Measurements from ENCODE around the gene CFAP47. TPM values are rescaled to one million over a fixed set of nuclear protein-coding genes. Genes with fewer than 3 reads are reported as not detected.
"Not testable (repeated sequence)": the region's sequence is repeated elsewhere in the genome, so short reads cannot be mapped to it uniquely, and the experiment has no call there.

The CFAP47 gene
- total and polyA plus RNA-seq, 7 experiments from 2014 or later, result not detected

- no peak overlapping the region for H3K4me3 Mint-ChIP-seq
- no peak overlapping the region for H3K27ac ChIP-seq (ENCODE audit: low read depth, low read length)
- intact Hi-C loops (cut with micrococcal nuclease), result no loop called here
- H3K36me3 ChIP-seq (ENCODE audit: control insufficient read depth in 2 of 3, insufficient read depth in 3 of 3, low read length in 3 of 3), result no peaks in the 10 kb centered on the region
- ATAC-seq, result no peak
- no peak for DNase-seq
- H3K4me1 ChIP-seq (ENCODE audit: control insufficient read depth in 2 of 2, insufficient read depth in 2 of 2, low read length in 2 of 2), result no peaks in the 10 kb centered on the region
- no peak overlapping the region for H3K4me3 ChIP-seq (ENCODE audit: low read length)
- no peak overlapping the region for H3K27ac Mint-ChIP-seq
- H3K27me3 Mint-ChIP-seq, result no peaks in the 10 kb centered on the region
- no peaks in the 10 kb centered on the region for H3K9me3 ChIP-seq (ENCODE audit: control insufficient read depth in 2 of 3, low read length in 3 of 3)
- H3K27me3 ChIP-seq (ENCODE audit: control insufficient read depth in 2 of 2, insufficient read depth in 2 of 2, low read length in 2 of 2), result no peaks in the 10 kb centered on the region
- ChIA-PET CTCF (no interaction called here), POLR2A (no interaction called here)
- peaks cover 0 to 2% (median 0%) of the 10 kb centered on the region in 11 donors for H3K9me3 Mint-ChIP-seq
- H3K36me3 Mint-ChIP-seq, result no peaks in the 10 kb centered on the region
- H3K4me1 Mint-ChIP-seq, result no peaks in the 10 kb centered on the region
Measured at GRCh38 chrX:36035550-36035949, 116.0 kb downstream of the CFAP47 start.

GRCh38 chrX:36062778-36063177 lies 143.2 kb downstream of the CFAP47 start:
- intact Hi-C loops (cut with micrococcal nuclease), result no loop called here
- ATAC-seq (no peak), DNase-seq (no peak)
- H3K27ac ChIP-seq (ENCODE audit: low read depth, low read length), result no peak overlapping the region
- Mint-ChIP-seq H3K27me3 (no peaks in the 10 kb centered on the region), H3K4me1 (no peaks in the 10 kb centered on the region), H3K36me3 (no peaks in the 10 kb centered on the region), H3K4me3 (no peak overlapping the region), H3K9me3 (peaks cover 0 to 7% (median 1%) of the 10 kb centered on the region in 11 donors), H3K27ac (no peak overlapping the region)
- H3K4me3 ChIP-seq (ENCODE audit: low read length), result no peak overlapping the region
- POLR2A ChIA-PET, result no interaction called here
- H3K9me3 ChIP-seq (ENCODE audit: control insufficient read depth in 2 of 3, low read length in 3 of 3), result no peaks in the 10 kb centered on the region
- no peaks in the 10 kb centered on the region for H3K4me1 ChIP-seq (ENCODE audit: control insufficient read depth in 2 of 2, insufficient read depth in 2 of 2, low read length in 2 of 2)
- CTCF ChIA-PET, result no interaction called here
- no peaks in the 10 kb centered on the region for H3K27me3 ChIP-seq (ENCODE audit: control insufficient read depth in 2 of 2, insufficient read depth in 2 of 2, low read length in 2 of 2)
- H3K36me3 ChIP-seq (ENCODE audit: control insufficient read depth in 2 of 3, insufficient read depth in 3 of 3, low read length in 3 of 3), result no peaks in the 10 kb centered on the region

GRCh38 chrX:36071061-36071460 lies 151.5 kb downstream of the CFAP47 start:
- no peaks in the 10 kb centered on the region for H3K4me1 Mint-ChIP-seq
- H3K36me3 Mint-ChIP-seq, result no peaks in the 10 kb centered on the region
- no peaks in the 10 kb centered on the region for H3K36me3 ChIP-seq (ENCODE audit: control insufficient read depth in 2 of 3, insufficient read depth in 3 of 3, low read length in 3 of 3)
- H3K9me3 ChIP-seq (ENCODE audit: control insufficient read depth in 2 of 3, low read length in 3 of 3), result no peaks in the 10 kb centered on the region
- no peaks in the 10 kb centered on the region for H3K27me3 Mint-ChIP-seq
- H3K27ac Mint-ChIP-seq, result no peak overlapping the region
- no peak for ATAC-seq
- CTCF ChIA-PET, result no interaction called here
- POLR2A ChIA-PET, result no interaction called here
- no peaks in the 10 kb centered on the region for H3K27me3 ChIP-seq (ENCODE audit: control insufficient read depth in 2 of 2, insufficient read depth in 2 of 2, low read length in 2 of 2)
- intact Hi-C loops (cut with micrococcal nuclease), result no loop called here
- H3K4me1 ChIP-seq (ENCODE audit: control insufficient read depth in 2 of 2, insufficient read depth in 2 of 2, low read length in 2 of 2), result no peaks in the 10 kb centered on the region
- DNase-seq, result no peak
- H3K9me3 Mint-ChIP-seq, result peaks cover 0 to 6% (median 0%) of the 10 kb centered on the region in 11 donors
- no peak overlapping the region for H3K4me3 Mint-ChIP-seq
- no peak overlapping the region for H3K4me3 ChIP-seq (ENCODE audit: low read length)
- H3K27ac ChIP-seq (ENCODE audit: low read depth, low read length), result no peak overlapping the region

DNA sequence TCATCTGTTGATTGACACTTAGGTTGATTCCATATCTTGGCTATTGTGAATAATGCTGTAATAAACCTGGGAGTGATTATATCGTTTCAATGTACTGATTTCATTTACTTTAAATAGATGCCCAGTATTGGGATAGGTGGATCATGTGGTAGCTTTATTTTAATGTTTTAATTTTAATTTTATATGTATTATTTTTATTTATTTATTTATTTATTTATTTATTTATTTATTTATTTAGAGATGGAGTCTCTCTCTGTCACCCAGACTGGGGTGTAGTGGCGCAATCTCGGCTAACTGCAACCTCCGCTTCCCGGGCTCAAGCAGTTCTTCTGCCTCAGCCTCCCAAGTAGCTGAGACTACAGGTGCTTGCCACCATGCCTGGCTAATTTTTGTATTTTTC lies 155.5 kb downstream of the CFAP47 start:
- H3K9me3 ChIP-seq (ENCODE audit: control insufficient read depth in 2 of 3, low read length in 3 of 3); DNase-seq; H3K4me1 ChIP-seq (ENCODE audit: control insufficient read depth in 2 of 2, insufficient read depth in 2 of 2, low read length in 2 of 2); H3K36me3 Mint-ChIP-seq; H3K36me3 ChIP-seq (ENCODE audit: control insufficient read depth in 2 of 3, insufficient read depth in 3 of 3, low read length in 3 of 3); H3K4me3 Mint-ChIP-seq; H3K27ac ChIP-seq (ENCODE audit: low read depth, low read length); H3K4me3 ChIP-seq (ENCODE audit: low read length); H3K27me3 Mint-ChIP-seq; CTCF ChIA-PET; POLR2A ChIA-PET; H3K4me1 Mint-ChIP-seq; H3K27ac Mint-ChIP-seq; H3K9me3 Mint-ChIP-seq; ATAC-seq; H3K27me3 ChIP-seq (ENCODE audit: control insufficient read depth in 2 of 2, insufficient read depth in 2 of 2, low read length in 2 of 2); intact Hi-C loops (cut with micrococcal nuclease): not testable (repeated sequence)

DNA sequence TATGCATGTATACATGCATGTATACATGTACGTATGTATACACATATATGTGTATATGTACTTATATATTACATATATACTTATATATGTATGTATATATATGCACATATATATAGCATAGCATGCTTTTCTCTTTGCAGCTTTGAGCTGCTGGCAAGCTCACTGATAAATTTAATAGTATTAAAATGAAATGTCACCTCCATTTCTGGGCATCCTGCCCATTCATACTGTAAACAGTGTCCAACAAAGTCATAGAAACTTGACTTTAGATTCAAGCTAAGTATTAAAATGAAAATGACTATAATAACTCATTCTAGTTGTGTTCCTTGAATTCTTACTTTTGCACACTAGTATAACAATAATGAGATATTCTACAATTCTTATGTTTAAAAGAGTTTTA lies 163.7 kb downstream of the CFAP47 start:
- Mint-ChIP-seq H3K36me3 (no peaks in the 10 kb centered on the region), H3K4me3 (no peak overlapping the region), H3K9me3 (peaks cover 0 to 13% (median 0%) of the 10 kb centered on the region in 11 donors), H3K27me3 (no peaks in the 10 kb centered on the region), H3K4me1 (no peaks in the 10 kb centered on the region), H3K27ac (no peak overlapping the region)
- H3K9me3 ChIP-seq (ENCODE audit: control insufficient read depth in 2 of 3, low read length in 3 of 3), result no peaks in the 10 kb centered on the region
- intact Hi-C loops (cut with micrococcal nuclease), result no loop called here
- no peaks in the 10 kb centered on the region for H3K4me1 ChIP-seq (ENCODE audit: control insufficient read depth in 2 of 2, insufficient read depth in 2 of 2, low read length in 2 of 2)
- no peaks in the 10 kb centered on the region for H3K36me3 ChIP-seq (ENCODE audit: control insufficient read depth in 2 of 3, insufficient read depth in 3 of 3, low read length in 3 of 3)
- no peak overlapping the region for H3K4me3 ChIP-seq (ENCODE audit: low read length)
- no peaks in the 10 kb centered on the region for H3K27me3 ChIP-seq (ENCODE audit: control insufficient read depth in 2 of 2, insufficient read depth in 2 of 2, low read length in 2 of 2)
- ATAC-seq, result no peak
- no peak for DNase-seq
- H3K27ac ChIP-seq (ENCODE audit: low read depth, low read length), result no peak overlapping the region
- POLR2A ChIA-PET, result no interaction called here
- CTCF ChIA-PET, result no interaction called here

- Histone ChIP-seq H3K4me3 (ENCODE audit: low read length) (no peak overlapping the region), H3K27me3 (ENCODE audit: control insufficient read depth in 2 of 2, insufficient read depth in 2 of 2, low read length in 2 of 2) (no peaks in the 10 kb centered on the region), H3K27ac (ENCODE audit: low read depth, low read length) (no peak overlapping the region), H3K36me3 (ENCODE audit: control insufficient read depth in 2 of 3, insufficient read depth in 3 of 3, low read length in 3 of 3) (no peaks in the 10 kb centered on the region), H3K4me1 (ENCODE audit: control insufficient read depth in 2 of 2, insufficient read depth in 2 of 2, low read length in 2 of 2) (no peaks in the 10 kb centered on the region), H3K9me3 (ENCODE audit: control insufficient read depth in 2 of 3, low read length in 3 of 3) (no peaks in the 10 kb centered on the region)
- ATAC-seq (no peak), DNase-seq (no peak)
- Mint-ChIP-seq H3K9me3 (peaks cover 0 to 2% (median 0%) of the 10 kb centered on the region in 11 donors), H3K27ac (no peak overlapping the region), H3K27me3 (no peaks in the 10 kb centered on the region), H3K4me3 (no peak overlapping the region), H3K4me1 (no peaks in the 10 kb centered on the region), H3K36me3 (no peaks in the 10 kb centered on the region)
- intact Hi-C loops (cut with micrococcal nuclease), result no loop called here
- ChIA-PET POLR2A (no interaction called here), CTCF (no interaction called here)
Measured at GRCh38 chrX:36087366-36087765, 167.8 kb downstream of the CFAP47 start.

GRCh38 chrX:36088939-36089338 lies 169.4 kb downstream of the CFAP47 start:
- H3K36me3 Mint-ChIP-seq; H3K9me3 Mint-ChIP-seq; H3K9me3 ChIP-seq (ENCODE audit: control insufficient read depth in 2 of 3, low read length in 3 of 3); CTCF ChIA-PET; POLR2A ChIA-PET; H3K4me3 ChIP-seq (ENCODE audit: low read length); H3K36me3 ChIP-seq (ENCODE audit: control insufficient read depth in 2 of 3, insufficient read depth in 3 of 3, low read length in 3 of 3); H3K27ac Mint-ChIP-seq; H3K4me1 ChIP-seq (ENCODE audit: control insufficient read depth in 2 of 2, insufficient read depth in 2 of 2, low read length in 2 of 2); H3K27ac ChIP-seq (ENCODE audit: low read depth, low read length); DNase-seq; H3K27me3 Mint-ChIP-seq; intact Hi-C loops (cut with micrococcal nuclease); H3K4me1 Mint-ChIP-seq; H3K4me3 Mint-ChIP-seq; ATAC-seq; H3K27me3 ChIP-seq (ENCODE audit: control insufficient read depth in 2 of 2, insufficient read depth in 2 of 2, low read length in 2 of 2): not testable (repeated sequence)
